ENCODE results near the gene NAGPA. TPM values are rescaled to one million over a fixed set of nuclear protein-coding genes. Genes with fewer than 3 reads are reported as not detected.

Gene NAGPA
- total and polyA plus RNA-seq, 2 of the 13 experiments (the other 11 are each of a cell fraction or from before 2014, with no cell fraction given) = 27.1 to 60.3 TPM

- TF ChIP-seq ZNF205 (CRISPR knock-in tag; IDR thresholded peaks at IDR 0.05) (peak; percentile 85), ZNF609 (CRISPR knock-in tag; IDR thresholded peaks at IDR 0.05; ENCODE audit: borderline replicate concordance) (peak; percentile 74; the same call in 1 of the 2 replicates), EHMT2 (IDR thresholded peaks at IDR 0.05; ENCODE audit: borderline replicate concordance, low read depth, low read length) (no peak), ARNTL (CRISPR knock-in tag; IDR thresholded peaks at IDR 0.05) (peak; percentile 56; the same call in 1 of the 2 replicates), ELF3 (CRISPR knock-in tag; IDR thresholded peaks at IDR 0.05) (peak; percentile 79), E2F2 (CRISPR knock-in tag; IDR thresholded peaks at IDR 0.05; ENCODE audit: borderline replicate concordance) (peak; percentile 78; the same call in 1 of the 2 replicates), ISX (CRISPR knock-in tag; conservative IDR thresholded peaks at IDR 0.05) (peak; percentile 83), ZNF576 (CRISPR knock-in tag; IDR thresholded peaks at IDR 0.05) (no peak), HES4 (CRISPR knock-in tag; IDR thresholded peaks at IDR 0.05; ENCODE audit: borderline replicate concordance) (peak; percentile 92), ZNF451 (CRISPR knock-in tag; IDR thresholded peaks at IDR 0.05) (peak; percentile 75), PRMT3 (CRISPR knock-in tag; IDR thresholded peaks at IDR 0.05; ENCODE audit: borderline replicate concordance, low read depth) (0 out of 2 replicates have a peak, but pooled peaks have one; percentile 21), MED13 (CRISPR knock-in tag; IDR thresholded peaks at IDR 0.05) (peak; percentile 80), GLMP (CRISPR knock-in tag; IDR thresholded peaks at IDR 0.05; ENCODE audit: borderline replicate concordance) (no peak; the same call in 1 of the 2 replicates), POLR2AphosphoS2 (IDR thresholded peaks at IDR 0.05; ENCODE audit: low read depth, low read length) (no peak), SMARCC2 (IDR thresholded peaks at IDR 0.05) (no peak), THAP7 (CRISPR knock-in tag; IDR thresholded peaks at IDR 0.05) (peak; percentile 70; the same call in 1 of the 2 replicates), ZNF20 (CRISPR knock-in tag; IDR thresholded peaks at IDR 0.05) (peak; percentile 55; the same call in 1 of the 2 replicates), ZNF879 (CRISPR knock-in tag; IDR thresholded peaks at IDR 0.05) (no peak; the same call in 1 of the 2 replicates)
Observed at GRCh38 chr16:5033256-5034166, at the start of gene NAGPA (continued).

Data from HepG2 (cell line).